ENCODE data around the gene KLHL30.
"Not testable (repeated sequence)": the region's sequence is repeated elsewhere in the genome, so short reads cannot be mapped to it uniquely, and the experiment has no call there.

The KLHL30 gene

DNA sequence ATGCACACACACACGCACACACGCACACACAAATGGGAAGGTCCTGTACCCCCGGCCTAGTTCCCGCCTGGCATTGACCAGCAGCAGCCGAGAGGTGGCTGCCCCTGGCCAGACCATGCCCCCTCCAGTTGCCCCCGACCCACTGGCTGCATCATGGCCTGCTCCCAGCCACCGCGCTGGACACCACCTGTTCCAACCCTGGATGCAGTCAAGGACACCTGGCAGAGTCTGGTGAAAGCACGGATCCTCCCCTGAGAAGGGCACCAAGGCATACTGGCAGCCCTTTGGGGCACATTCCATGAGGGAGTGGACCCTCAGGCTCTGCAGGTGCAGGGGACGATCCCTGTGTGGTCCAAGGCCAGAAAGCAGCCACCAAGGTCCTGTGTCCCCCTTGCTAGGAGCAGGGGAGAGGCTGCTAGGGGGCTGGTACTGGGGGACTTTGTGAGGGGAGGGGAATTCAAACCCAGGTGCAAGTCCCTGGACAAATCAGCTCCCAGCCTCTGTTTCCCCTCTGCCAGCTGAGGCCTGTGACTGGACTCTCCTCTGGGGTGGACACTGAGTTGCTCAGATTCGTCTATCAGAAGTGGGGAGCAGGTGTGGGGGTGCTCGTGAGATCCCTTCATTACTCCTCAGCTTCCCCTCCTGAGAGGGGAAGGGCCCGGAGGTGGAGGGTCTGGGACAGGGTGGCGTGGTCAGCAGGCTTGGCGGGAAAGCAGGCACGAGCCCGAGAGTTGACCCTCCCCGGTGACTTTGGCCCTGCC is 34.8 kb upstream of the KLHL30 start:
- no peak for DNase-seq

DNA sequence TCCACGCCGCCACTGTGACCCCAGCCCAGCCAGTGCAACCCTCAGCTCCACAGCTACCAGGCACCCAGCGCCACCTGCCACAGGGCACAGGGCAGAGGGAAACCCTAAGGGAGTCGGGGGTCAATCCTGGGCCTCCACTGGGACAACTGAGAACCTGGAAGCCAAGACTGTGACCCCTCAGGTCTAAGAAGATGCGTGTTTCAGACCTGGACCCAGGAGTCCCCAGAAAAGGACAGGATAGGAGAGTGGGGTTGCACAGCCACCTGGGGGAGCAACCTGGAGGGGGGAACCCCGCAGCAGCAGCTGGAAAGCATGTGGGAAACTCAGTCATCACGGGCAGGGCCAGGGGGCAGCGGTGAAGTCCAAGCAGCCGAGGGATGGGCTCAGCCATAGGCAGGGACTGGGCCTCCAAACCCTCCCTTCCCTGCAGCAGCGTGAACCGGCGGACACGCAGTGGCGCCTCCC is 34.2 kb upstream of the KLHL30 start:
- DNase-seq, result no peak

DNA sequence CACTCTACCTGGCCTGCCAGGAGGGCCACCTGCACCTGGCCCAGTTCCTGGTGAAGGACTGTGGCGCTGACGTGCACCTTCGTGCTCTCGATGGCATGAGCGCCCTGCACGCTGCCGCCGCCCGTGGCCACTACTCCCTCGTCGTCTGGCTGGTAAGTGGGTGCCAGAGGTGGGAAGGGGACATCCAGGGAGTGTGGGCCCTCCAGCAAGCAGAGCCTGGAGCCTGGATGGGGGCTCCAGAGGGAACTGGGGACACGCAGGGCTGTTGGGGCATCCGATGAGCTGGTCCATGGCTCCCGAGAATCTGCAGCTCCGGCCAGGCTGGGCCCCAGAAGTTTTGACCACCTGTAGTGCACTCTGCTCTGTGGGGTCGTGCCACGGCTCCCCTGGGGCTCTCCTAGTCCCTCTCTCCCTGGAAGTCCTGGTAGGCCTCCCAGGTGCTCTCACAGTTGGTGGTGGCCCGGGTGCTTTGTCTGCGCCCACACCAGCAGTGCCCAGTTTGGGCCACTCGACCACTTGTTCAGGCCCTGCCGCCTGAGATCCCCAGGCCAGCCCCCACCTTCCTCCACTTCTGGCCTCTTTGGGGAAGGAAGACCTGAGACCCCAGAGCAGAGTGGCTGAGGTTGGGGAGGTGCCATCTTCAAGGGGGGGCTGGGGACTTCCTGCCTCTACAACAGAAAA is 33.6 kb upstream of the KLHL30 start:
- no peak for DNase-seq

DNA sequence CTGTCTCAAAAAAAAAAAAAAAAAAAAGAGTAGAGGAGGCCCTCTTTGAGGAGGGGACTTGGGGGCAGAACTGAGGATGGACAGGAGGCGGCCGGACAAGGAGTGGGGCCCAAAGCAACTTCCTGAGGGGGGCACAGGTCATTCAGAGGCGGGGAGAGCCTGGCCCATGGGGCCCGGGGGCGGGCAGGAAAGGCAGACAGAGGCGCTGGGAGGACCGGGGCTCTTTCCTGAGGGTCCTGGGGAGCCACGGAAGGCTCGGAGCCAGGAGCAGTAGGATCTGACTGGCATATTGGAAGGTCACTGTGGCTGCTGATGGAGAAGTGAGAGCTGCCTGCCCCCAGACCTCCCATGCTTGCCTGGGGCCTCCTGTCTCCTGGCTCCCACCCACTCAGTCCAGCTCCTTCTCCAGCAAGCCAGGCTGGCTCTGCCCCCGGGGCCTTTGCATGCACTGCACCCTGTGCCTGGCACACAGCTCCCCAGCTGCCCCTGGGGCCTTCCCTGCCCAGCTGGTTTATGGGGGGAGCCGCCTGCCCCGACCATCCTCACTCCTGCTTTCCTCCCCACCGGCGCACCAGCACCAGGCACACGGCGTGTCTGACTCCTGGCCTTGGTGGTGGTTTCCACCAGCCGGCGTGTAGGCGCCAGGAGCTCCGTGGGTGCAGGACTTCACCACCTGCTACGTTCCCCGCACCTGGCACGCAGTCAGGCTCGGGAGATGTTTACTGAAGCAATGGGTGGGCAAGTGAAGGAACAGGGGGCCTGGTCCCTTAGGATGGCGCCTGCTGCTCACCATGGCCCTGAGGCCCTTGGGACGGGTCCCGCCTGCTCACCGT is 32.7 kb upstream of the KLHL30 start:
- DNase-seq, result no peak

DNA sequence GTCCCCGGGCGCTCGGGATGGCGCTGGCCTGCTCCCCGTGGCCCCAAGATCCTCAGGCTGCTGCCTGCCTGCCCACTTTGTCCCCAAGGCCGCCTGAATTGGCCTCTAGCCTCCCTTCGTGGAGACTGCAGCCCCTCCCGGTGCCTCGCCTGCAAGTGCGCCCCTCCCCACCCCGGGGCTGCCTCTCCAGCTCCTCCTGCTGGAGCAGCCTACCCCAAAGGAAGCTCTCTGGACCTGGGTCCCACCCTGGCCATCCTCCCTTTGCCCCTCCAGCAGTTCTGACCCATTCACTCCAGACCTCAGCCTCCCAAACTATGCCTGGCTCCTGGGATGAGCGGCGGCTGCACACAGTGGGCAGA is 32.1 kb upstream of the KLHL30 start:
- DNase-seq, result no peak

DNA sequence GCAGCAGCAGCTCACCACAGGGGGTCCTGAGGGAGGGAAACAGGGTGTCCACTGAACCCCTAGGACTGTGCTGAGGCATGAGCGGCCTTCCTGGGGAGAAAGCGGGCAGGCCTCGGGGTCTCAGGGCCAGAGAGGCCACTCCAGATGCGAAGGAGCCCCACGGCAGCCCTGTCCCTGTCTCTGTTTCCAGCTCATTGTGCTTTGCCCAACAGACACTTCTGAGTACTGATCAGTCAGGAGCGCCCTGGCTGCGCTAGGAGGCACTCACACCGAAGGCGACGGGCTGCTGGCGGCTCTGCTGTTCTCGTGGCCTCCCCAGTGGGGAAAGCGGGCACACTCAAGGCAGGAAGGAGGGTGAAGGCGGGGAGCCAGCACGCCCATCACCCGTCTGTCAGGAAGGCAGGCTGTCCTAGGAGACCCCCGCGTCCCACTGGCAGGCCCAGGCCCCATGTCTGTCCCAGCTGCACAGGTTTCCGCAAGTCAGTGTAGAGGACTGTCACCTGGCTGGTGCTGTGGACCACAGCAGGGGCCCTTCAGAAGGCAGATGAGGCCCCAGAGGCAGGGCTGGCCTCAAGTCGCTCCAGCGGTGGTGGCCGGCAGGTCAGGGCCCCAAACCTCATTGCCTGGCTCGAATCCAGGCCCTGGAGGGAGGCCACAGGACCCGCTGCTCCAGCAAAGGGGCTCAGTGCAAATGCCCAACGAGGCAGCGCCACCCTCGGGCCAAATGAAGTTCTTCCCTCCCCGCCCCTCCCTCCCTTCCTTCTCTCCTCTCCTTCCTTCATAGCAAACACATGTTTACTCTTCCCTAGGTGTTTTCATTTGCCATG is 31.6 kb upstream of the KLHL30 start:
- DNase-seq, result no peak

DNA sequence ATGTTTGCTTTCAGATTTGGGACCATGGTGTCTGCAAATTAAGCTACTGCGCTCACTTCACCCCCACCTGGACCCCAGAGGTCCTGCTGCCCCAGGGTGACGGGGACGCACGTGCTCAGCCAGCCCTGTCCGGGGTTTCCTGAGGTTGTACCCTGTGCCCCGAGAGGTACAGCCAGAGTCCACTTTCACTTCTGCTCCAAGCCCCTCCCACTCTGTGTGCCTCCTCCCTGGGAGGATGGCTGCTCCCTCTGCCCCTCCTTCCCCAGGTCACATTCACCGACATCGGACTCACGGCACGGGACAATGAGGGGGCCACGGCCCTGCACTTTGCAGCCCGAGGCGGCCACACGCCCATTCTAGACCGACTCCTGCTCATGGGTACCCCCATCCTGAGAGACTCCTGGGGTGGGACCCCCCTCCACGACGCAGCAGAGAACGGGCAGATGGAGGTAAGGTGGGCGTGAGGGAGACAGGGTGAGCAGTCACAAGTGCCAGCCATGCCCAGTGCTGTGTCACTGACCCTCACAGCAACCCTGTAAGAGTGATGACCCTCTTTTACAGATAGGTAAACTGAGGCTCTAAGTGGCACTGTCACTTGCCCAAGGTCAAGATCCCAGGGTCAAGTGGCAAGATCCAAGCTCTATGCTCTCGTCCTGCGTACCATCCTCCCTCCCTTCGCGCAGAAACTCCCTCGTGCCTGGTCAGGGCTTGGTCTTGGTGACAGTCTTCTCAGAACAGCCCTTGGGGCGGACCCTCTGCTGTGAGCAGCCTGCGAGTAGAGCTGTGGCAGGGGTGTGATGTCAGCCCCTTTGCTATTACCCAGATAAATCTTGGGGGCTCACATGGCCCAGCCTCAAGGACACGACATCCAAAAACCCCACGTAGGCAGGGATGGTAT is 30.7 kb upstream of the KLHL30 start:
- no peak for DNase-seq

DNA sequence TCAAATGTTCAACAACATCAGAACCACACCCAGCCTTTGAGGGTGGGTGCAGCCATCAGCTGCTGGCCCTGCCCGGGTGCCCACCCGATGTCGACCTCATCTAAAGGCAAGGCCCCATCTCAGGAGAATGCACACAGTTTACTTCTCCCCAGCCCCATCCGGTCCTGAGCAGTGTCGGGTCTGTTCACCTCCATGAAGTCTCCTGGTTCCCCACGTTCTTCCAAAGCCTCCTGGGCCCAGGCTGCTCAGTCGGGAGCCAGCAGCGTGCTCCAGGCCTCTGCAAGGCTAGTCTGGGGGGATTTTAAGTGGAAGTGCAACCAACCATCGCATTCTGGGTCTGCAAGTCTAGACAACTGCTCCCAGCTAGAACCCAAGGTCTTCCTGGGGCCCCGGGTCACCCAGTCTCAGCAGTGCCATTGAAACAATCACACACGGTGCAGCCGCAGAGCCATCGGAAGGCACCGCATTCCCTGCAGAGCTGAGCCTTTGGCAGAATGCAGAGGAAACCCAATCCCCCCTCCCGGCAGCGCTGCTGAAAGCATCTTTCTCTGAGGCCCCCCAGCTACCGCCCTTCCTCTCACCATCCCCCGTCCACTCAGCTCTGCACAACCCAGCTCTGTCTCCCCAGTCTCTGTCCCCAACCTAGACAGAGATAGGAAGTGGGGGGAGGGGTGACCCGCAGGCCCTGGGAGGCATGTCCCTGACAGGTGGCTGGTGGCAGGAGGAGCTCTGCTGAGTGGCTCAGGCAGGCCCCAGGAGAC is 29.9 kb upstream of the KLHL30 start:
- DNase-seq, result no peak

DNA sequence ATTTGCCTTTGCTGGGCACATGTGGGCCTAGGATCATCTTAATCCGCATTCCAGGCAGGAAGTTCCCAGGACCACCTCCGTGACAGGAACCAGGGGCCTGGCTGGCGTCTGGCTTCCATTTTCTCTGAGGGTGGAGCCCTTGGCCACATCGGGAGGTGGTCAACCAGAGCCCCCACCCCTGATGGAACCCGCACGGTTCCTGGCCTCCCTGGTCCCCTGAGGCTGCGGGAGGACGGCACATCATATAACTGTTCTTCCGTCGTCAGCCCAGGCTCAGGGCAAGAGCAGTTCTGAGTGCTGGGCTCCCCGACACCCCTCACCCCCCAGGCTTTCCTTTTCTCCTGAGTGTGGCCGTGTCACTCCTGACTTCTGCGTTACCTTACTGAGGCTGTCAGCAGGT is 24.9 kb upstream of the KLHL30 start:
- DNase-seq, result no peak

DNA sequence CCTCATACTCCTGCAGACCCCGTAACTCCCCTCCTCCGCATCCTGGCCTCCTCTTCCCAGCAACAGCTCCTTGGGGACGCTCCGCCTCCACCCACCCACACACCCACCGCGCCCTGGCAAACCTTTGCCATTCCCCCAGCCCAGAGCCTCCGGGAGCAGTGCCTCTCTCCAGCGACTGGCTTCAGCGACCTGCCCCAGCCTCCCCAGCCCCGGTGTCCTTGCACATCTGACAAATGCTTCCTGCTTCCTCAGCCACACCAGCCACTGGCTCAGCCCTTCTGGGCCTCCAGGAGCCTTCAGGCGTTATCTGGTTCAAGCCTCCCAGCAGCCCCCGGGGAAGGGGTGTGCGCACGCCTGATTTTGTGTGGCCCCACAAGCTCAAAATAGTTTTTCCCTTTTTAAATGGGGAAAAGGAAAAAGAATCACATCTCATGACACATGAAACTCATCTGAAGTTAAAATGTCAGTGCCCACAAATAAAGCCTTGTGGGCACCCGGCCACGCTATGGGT is 24.1 kb upstream of the KLHL30 start:
- DNase-seq, result no peak

DNA sequence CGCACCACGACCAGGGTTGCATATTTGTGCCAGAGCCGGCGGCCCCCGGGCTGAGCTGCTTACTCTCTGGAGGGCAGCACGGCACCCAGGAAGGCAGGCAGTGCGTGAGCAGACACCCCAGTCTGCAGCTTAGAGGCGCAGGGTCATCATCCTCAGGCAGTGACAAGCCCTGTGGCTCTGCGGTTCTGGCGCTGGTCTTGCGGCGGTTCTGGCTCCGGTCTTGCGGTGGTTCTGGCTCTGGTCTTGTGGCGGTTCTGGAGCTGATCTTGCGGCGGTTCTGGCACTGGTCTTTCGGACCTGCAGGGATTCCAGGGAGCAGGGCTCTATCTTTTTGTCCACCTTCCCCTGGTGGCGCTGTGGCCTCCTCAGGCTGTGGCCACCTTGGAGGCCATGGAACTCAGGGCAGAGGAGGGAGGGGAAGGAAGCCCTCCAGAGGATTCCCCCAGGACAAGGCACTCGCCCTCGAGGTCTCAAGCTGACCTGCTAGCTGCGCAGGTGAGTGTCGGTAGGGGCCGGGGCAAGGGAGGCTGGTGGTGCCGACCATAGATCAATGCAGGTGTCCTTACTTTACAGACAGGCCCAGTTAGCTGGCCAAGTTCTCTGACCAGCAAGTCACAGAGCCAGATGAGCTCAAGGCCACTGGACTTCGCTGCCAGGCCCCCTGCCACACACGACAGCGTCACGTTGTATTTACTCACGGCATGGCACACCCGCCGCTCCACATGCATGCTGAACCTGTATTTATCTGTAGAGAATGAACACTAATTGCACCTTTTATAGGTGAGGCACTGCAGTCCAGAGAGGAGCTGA is 23.4 kb upstream of the KLHL30 start:
- no peak for DNase-seq

DNA sequence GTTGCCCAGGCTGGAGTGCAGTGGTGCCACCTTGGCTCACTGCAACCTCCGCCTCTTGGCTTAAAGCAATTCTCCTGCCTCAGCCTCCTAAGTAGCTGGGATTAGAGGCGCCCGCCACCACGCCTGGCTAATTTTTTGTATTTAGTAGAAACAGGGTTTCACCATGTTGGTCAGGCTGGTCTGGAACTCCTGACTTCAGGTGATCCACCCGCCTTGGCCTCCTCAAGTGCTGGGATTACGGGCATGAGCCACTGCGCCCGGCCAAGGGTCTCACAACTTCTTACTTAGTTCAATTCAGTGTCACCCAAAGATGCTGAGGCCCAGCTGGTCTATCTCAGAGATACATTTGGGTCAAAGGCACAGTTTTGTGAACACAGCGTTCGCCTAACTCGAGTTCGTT is 22.8 kb upstream of the KLHL30 start:
- DNase-seq, result not testable (repeated sequence)

DNA sequence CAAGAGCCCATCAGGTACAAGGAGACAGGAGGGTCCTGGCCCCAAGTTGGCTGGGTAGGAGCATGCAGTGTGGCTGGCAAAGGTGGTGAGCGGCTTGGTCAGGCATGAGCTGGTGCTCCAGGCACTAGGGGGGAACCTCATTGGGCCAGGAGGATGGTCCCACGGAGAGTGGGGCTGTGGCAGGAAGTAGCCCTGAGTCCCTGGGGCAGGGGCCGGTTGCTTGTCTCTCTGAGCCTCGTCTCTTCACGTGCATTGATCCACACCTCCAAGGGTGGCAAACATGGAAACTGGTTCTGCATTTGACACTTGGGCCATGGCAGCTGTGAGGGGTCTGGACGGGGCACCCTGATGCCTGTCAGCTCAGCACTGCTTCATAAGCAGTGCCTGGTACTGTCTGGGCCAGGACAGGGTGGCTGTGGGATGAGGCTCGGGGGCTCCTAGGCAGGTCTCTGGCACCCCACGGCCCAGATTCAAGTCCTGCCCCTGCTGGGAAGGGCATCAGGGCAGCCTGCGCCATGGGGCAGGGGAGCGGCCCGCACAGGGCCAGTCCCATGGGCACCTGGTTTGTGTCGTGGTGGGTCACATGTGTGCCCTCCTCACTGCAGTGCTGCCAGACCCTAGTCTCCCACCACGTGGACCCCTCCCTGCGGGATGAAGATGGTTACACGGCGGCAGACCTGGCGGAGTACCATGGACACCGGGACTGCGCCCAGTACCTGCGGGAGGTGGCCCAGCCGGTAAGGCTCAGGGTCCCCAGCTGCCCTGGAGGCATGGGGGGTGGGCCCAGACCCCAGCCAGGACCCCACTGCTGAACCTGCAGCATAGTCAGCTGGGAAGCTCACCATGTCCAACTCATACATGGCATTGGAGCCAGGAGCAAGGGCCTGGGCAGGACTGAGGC is 21.9 kb upstream of the KLHL30 start:
- DNase-seq, result no peak

DNA sequence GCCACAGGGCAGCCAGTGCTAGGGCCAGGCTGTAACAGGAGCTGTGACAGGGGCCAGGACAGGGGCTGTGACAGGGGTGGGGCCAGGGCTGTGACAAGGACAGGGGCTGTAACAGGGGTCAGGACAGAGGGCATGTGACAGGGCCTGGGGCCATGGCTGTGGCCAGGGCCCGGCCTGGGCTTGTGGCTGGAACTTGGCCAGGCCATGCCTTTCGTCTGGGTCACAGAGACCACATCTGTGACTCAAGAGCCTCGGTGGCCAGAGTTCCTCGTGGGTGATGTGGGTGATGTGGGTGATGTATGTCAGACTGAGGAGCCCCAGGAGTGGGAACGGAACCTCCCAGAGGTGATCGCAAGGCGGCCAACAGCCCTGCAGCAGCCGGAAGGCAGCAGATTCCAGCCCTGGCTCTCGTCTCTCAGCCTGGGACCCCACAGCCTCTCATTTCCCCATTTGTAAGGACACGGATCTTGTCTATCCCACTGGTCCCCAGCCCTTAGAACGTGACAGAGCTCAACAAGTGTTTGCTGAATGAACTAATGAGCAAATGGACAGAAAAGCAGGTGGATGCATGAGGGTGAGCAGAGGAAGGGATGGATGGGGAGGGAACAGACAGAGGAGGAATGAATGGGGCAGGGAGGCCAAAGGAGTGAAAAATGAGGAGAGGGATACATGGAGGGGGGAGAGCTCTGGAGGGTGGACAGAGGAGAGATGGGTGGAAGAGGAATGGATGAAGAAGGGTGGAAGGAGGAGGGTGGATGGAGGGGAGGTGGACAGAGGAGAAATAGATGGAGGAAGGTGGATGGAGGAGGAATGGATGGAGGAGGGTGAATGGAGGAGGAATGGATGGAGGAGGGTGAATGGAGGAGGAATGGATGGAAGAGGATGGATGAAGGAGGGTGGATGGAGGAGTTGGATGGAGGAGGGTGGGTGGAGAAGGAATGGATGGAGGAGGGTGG is 21.0 kb upstream of the KLHL30 start:
- DNase-seq, result no peak

DNA sequence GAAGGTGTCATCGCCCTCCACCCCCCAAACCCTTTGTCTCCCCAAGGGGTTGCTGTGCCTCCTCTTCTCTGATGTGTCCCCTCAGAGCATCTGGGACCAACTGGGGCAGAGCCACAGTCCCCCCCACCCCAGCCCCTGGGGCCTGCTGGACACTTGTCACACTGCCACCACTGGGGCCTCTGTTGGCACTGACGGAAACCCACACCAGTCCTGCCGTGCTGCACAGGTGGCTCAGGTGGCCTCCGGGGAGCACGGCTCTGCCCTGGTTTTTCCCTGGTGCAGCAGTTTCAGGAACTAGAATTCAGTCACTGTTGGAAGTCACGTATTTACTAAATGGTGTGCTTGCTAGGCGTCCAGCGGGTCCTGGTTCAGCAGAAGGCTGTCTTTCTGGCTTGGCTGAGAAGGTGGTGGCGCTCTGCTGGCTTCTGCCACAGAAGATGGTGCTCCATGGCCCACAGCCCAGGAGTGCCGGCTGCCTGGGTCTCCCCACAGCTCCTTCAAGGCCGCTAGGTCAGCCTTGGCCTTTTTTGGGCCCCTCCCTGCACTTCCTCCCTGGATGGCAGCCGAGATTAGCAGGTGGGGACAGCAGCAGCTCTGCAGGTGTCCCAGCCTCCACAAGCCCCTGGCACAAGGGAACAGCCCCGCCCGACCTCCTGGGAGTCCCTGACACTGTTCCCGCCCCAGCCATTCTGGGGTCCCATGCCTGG is 18.6 kb upstream of the KLHL30 start:
- no peak for DNase-seq

DNA sequence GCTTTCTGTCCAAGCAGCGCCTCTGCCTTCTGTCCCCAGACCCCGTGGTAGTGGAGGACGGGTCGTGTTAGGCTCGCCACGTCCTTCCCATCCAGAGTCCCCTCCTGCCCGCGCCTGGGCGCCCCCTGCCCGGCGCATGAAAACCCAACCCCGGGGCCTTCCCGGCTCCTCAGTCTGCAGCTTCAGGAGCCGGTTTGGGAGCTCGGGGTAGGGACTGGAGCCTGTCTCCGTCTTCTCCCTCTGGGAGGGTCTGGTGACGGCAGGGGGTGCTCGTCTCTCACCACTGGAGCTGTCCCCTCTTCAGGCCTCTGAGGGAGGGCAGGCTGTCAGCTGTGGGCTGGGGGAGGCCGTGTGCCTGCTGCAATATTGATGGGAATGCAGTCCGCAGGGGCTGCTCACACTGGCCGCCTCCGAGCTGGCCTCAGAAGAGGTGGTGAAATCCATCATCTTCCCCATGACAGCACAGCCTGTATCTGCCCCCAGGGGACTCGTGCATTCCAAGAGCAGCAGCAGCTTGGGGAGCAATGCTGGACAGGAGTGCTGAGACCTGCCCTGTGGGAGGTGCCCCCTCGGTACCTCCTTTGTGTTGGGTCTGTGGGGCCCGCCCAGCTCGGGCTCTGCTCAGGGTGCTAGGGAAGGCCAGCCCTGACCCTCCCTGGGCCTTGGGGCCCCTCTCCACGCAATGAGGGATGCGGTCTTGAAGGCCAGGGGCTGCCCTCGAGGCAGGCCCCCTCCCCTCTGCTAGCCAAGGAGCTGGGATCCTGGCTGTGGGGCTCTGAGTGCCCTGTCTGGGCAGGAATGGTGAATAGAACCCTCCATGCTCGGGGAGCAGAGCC is 17.8 kb upstream of the KLHL30 start:
- no peak for DNase-seq
